ENCODE data around the gene ZBTB7A. TPM values are rescaled to one million over a fixed set of nuclear protein-coding genes. Genes with fewer than 3 reads are reported as not detected.

The ZBTB7A gene
- total RNA-seq, 1 donor from 2014 or later: 30.0 TPM

DNA sequence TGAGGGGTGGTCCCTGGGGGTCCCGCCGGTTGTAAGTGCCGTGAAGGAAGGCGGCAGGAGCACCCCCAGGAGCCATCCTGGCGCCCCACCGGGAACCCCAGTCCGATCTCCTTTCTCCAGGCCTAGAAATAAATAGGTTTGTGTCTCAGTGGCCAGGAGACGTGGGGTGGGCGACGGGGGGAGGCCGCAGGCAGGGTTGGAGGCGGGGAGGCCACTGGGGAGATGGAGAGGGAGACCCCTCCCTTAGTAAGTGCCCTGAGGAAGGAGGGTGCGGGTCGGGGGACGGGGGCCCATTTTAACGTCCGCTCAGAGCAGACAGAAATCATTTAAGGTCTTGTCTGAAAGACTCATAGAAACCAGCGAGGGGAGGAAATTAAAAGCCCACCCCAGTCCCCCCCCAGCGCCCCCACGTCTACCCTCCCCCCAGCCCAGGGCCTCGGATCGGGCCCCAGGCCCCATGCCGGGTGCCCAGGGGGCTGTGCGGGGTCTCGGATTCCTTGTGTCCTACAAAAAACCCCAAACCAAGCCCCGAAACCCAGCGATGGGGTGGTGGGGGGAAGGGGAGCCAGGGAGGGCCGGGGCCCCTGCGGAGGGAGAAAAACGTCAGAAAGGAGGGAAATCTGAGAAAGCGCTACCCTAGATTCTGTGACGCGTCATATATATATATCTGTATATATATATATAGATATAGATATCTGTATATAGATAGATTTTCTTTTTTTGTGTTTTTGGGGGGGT lies 19.6 kb downstream of the ZBTB7A start:
- Mint-ChIP-seq H3K27me3 (ENCODE audit: unreplicated experiment) (no peaks in the 10 kb centered on the region), H3K9me3 (ENCODE audit: unreplicated experiment) (no peaks in the 10 kb centered on the region), H3K4me3 (ENCODE audit: unreplicated experiment) (no peak overlapping the region), H3K4me1 (ENCODE audit: unreplicated experiment) (peaks cover 16% of the 10 kb centered on the region), H3K27ac (ENCODE audit: unreplicated experiment) (no peak overlapping the region), H3K36me3 (ENCODE audit: unreplicated experiment) (peaks cover 19% of the 10 kb centered on the region)
- DNase-seq (ENCODE audit: extremely low spot score, unreplicated experiment): no peak
- TF ChIP-seq CTCF (IDR thresholded peaks at IDR 0.05): no peak

DNA sequence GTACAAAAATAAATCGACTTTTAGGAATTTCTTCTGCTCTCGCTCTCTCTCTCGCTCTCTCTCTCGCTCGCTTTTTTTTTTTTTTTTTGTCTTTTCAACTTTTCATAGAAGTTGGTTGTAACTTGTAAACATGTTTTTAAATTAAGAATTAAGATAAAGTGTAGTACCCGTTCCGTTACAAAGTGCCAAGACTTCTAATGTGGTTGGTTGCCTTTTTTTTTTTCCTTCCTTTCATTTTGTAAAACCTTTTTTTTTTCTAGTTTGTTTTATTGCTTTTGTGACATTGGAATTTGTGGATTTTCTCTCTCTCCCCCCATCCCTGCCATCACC lies 20.4 kb downstream of the ZBTB7A start:
- no peak overlapping the region for H3K4me3 Mint-ChIP-seq (ENCODE audit: unreplicated experiment)
- DNase-seq (ENCODE audit: extremely low spot score, unreplicated experiment): no peak
- TF ChIP-seq CTCF (IDR thresholded peaks at IDR 0.05): no peak
- peaks cover 9% of the 10 kb centered on the region for H3K4me1 Mint-ChIP-seq (ENCODE audit: unreplicated experiment)
- H3K9me3 Mint-ChIP-seq (ENCODE audit: unreplicated experiment): no peaks in the 10 kb centered on the region
- no peak overlapping the region for H3K27ac Mint-ChIP-seq (ENCODE audit: unreplicated experiment)
- H3K27me3 Mint-ChIP-seq (ENCODE audit: unreplicated experiment): no peaks in the 10 kb centered on the region
- peaks cover 19% of the 10 kb centered on the region for H3K36me3 Mint-ChIP-seq (ENCODE audit: unreplicated experiment)

DNA sequence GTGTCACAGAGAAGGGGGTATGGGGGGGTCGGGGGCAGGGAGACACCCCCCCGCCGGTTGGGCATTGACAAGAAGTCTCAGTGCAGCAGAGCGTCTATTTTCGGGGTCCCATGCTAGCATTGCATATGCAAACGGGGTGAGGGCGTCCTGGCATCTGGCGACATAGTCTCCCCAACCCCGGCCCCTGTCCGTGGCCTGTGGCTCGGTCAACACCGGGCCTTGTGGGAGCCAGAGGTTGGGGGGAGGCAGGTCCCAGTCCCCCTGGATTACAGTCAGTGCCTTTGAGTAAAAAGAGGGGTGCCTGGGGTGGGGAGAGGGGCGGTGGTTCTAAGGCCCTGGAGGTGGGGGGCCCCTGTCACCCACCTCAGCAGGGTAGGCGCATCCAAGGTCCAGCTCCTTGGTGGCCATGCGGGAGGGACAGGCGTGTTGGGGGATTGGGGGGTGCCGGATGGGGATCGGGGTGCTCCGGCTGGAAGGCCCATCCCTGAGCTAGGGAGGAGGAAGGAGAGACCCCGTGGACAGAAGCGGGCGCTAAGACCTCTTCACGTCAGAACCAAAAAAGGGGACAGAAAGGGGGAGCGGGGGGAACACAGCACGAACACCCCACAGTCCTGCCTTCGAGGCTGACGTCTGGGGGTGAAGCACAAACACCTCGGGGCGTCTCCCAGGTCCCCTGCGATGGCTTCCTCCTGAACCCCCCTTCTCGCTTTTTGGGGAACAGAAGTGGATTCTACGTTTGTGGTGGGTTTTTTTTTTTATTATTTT lies 20.9 kb downstream of the ZBTB7A start:
- Mint-ChIP-seq H3K27ac (ENCODE audit: unreplicated experiment) (no peak overlapping the region), H3K9me3 (ENCODE audit: unreplicated experiment) (no peaks in the 10 kb centered on the region), H3K4me3 (ENCODE audit: unreplicated experiment) (no peak overlapping the region), H3K4me1 (ENCODE audit: unreplicated experiment) (peaks cover 6% of the 10 kb centered on the region), H3K27me3 (ENCODE audit: unreplicated experiment) (no peaks in the 10 kb centered on the region), H3K36me3 (ENCODE audit: unreplicated experiment) (peaks cover 15% of the 10 kb centered on the region)
- TF ChIP-seq CTCF (IDR thresholded peaks at IDR 0.05): no peak
- no peak for DNase-seq (ENCODE audit: extremely low spot score, unreplicated experiment)

- no peak for DNase-seq (ENCODE audit: extremely low spot score, unreplicated experiment)
Measured at GRCh38 chr19:4044990-4045465, 21.7 kb downstream of the ZBTB7A start.

More at GRCh38 chr19:4044990-4045465, 21.7 kb downstream of the ZBTB7A start:
- Mint-ChIP-seq H3K9me3 (ENCODE audit: unreplicated experiment) (no peaks in the 10 kb centered on the region), H3K27me3 (ENCODE audit: unreplicated experiment) (no peaks in the 10 kb centered on the region), H3K27ac (ENCODE audit: unreplicated experiment) (no peak overlapping the region), H3K4me1 (ENCODE audit: unreplicated experiment) (peaks cover 2% of the 10 kb centered on the region), H3K4me3 (ENCODE audit: unreplicated experiment) (no peak overlapping the region), H3K36me3 (ENCODE audit: unreplicated experiment) (peaks cover 11% of the 10 kb centered on the region)
- TF ChIP-seq CTCF (IDR thresholded peaks at IDR 0.05): no peak
